Transverse colon (tissue), 3 donors: ENCODE data around the gene WWOX.

Source experiments
- CTCF ChIP-seq, 5 experiments: fragments of 200-600 bp in 3 of 5; fragments of 450-650 bp in 2 of 5; sonication (generic) in 3 of 5; IDR thresholded peaks; 1 replicate in 2 of 5; 2 replicates in 3 of 5; pipeline ENCODE4 v1.5.1; 2016 to 2017; ENCODE audit warnings: antibody characterized with exemption in 5 of 5, inconsistent platforms in 3 of 5, mild to moderate bottlenecking in 2 of 5, moderate library complexity in 1 of 5
- POLR2A ChIP-seq: fragments of 450-650 bp; IDR thresholded peaks from one replicate; pipeline ENCODE4 v1.6.1; 2016; ENCODE audit warnings: antibody characterized with exemption, mild to moderate bottlenecking, moderate library complexity

GRCh38 chr16:78396673-78397072, 297.2 kb downstream of the WWOX start:
- TF ChIP-seq POLR2A (no peak), CTCF (IDR thresholded peaks at IDR 0.05) (no peak)
